ENCODE results near the gene XRCC5. TPM values are rescaled to one million over a fixed set of nuclear protein-coding genes. Genes with fewer than 3 reads are reported as not detected.

XRCC5 gene
- total RNA-seq, 2 donors from 2014 or later = 492 to 493 TPM

- Histone ChIP-seq H3K27ac (ENCODE audit: low read depth, low read length) (no peak overlapping the region), H3K4me1 (ENCODE audit: control insufficient read depth, insufficient read depth, low read length) (peaks cover under 1% of the 10 kb centered on the region), H3K9ac (ENCODE audit: extremely low read depth, low read length, poor library complexity, severe bottlenecking) (no peak overlapping the region), H3K27me3 (ENCODE audit: control insufficient read depth, insufficient read depth, low read length, poor library complexity, severe bottlenecking) (no peaks in the 10 kb centered on the region), H3K9me3 (ENCODE audit: control insufficient read depth, low read length) (no peaks in the 10 kb centered on the region), H3K4me3 (ENCODE audit: low read length) (no peak overlapping the region), H3K36me3 (ENCODE audit: control insufficient read depth, insufficient read depth, low read length) (peaks cover 95% of the 10 kb centered on the region)
- DNase-seq = no peak
- 96% methylated on average over 3 of the region's 3 CpGs; no CpG with 5 or more reads in 1 of the 2 experiments for WGBS, 2 experiments (ENCODE audit: insufficient coverage in 1 of 2, insufficient read length in 1 of 2)
- no peak for TF ChIP-seq CTCF (conservative IDR thresholded peaks at IDR 0.05)
- Mint-ChIP-seq H3K4me1 (peaks cover 10% of the 10 kb centered on the region), H3K4me3 (no peak overlapping the region), H3K9me3 (no peaks in the 10 kb centered on the region), H3K27me3 (ENCODE audit: insufficient read depth) (no peaks in the 10 kb centered on the region), H3K36me3 (ENCODE audit: low read depth) (peaks cover 78% of the 10 kb centered on the region), H3K27ac (no peak overlapping the region)
These were observed 84.9 kb downstream of the XRCC5 start for GRCh38 chr2:216194013-216194412.

DNA sequence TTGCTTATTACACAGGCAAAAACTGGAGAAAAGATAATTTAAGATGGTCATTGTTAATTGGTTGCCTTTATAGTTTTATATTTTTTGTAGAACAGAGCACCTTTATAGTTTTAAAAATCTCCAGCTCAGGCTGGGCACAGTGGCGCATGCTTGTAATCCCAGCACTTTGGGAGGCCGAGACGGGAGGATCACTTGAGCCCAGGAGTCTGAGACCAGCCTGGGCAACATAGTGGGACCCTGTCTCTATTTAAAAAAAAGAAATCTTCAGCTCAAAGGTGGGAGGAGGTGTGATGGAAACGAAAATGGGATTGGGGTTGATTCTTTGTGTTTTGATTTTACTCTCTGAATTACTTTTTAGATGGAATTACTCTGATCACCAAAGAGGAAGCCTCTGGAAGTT lies 85.4 kb downstream of the XRCC5 start:
- Mint-ChIP-seq H3K27ac (peak overlapping the region; percentile 42), H3K4me1 (peaks cover 5% of the 10 kb centered on the region)

GRCh38 chr2:216195565-216196029 lies 86.4 kb downstream of the XRCC5 start:
- Histone ChIP-seq H3K36me3 (ENCODE audit: control insufficient read depth, insufficient read depth, low read length) (peaks cover 95% of the 10 kb centered on the region), H3K27ac (ENCODE audit: low read depth, low read length) (no peak overlapping the region), H3K9ac (ENCODE audit: extremely low read depth, low read length, poor library complexity, severe bottlenecking) (no peak overlapping the region), H3K27me3 (ENCODE audit: control insufficient read depth, insufficient read depth, low read length, poor library complexity, severe bottlenecking) (no peaks in the 10 kb centered on the region), H3K9me3 (ENCODE audit: control insufficient read depth, low read length) (no peaks in the 10 kb centered on the region), H3K4me3 (ENCODE audit: low read length) (no peak overlapping the region), H3K4me1 (ENCODE audit: control insufficient read depth, insufficient read depth, low read length) (no peaks in the 10 kb centered on the region)
- DNase-seq = no peak
- WGBS, 2 experiments (ENCODE audit: insufficient coverage in 1 of 2, insufficient read length in 1 of 2) = 89 to 96% methylated on average over 2 to 4 of the region's 4 CpGs
- peak overlapping the region; percentile 84 for H3K27ac Mint-ChIP-seq
- TF ChIP-seq CTCF (conservative IDR thresholded peaks at IDR 0.05) = no peak
- peaks cover 5% of the 10 kb centered on the region for H3K4me1 Mint-ChIP-seq
- H3K9me3 Mint-ChIP-seq = no peaks in the 10 kb centered on the region
- no peaks in the 10 kb centered on the region for H3K27me3 Mint-ChIP-seq (ENCODE audit: insufficient read depth)
- peaks cover 81% of the 10 kb centered on the region for H3K36me3 Mint-ChIP-seq (ENCODE audit: low read depth)
- no peak overlapping the region for H3K4me3 Mint-ChIP-seq

More for the DNA sequence above, 85.4 kb downstream of the XRCC5 start:
- H3K4me3 ChIP-seq (ENCODE audit: low read length) = no peak overlapping the region
- H3K4me1 ChIP-seq (ENCODE audit: control insufficient read depth, insufficient read depth, low read length) = no peaks in the 10 kb centered on the region
- H3K27ac ChIP-seq (ENCODE audit: low read depth, low read length) = no peak overlapping the region
- no peak for DNase-seq
- WGBS, 2 experiments (ENCODE audit: insufficient coverage in 1 of 2, insufficient read length in 1 of 2) = 81 to 83% methylated on average over 1 to 4 of the region's 4 CpGs
- Mint-ChIP-seq H3K36me3 (ENCODE audit: low read depth) (peaks cover 80% of the 10 kb centered on the region), H3K27me3 (ENCODE audit: insufficient read depth) (no peaks in the 10 kb centered on the region), H3K9me3 (no peaks in the 10 kb centered on the region), H3K4me3 (no peak overlapping the region)
- no peaks in the 10 kb centered on the region for H3K9me3 ChIP-seq (ENCODE audit: control insufficient read depth, low read length)
- H3K27me3 ChIP-seq (ENCODE audit: control insufficient read depth, insufficient read depth, low read length, poor library complexity, severe bottlenecking) = no peaks in the 10 kb centered on the region
- no peak overlapping the region for H3K9ac ChIP-seq (ENCODE audit: extremely low read depth, low read length, poor library complexity, severe bottlenecking)
- no peak for TF ChIP-seq CTCF (conservative IDR thresholded peaks at IDR 0.05)
- H3K36me3 ChIP-seq (ENCODE audit: control insufficient read depth, insufficient read depth, low read length) = peaks cover 95% of the 10 kb centered on the region
